COLO829 (cell line): Measurements from ENCODE around the gene ACTR3C.
"Not testable (repeated sequence)": the region's sequence is repeated elsewhere in the genome, so short reads cannot be mapped to it uniquely, and the experiment has no call there.

Experiments used
- DNase-seq: peaks from one replicate; pipeline ENCODE4 v3.0.0; 2012; ENCODE audit warnings: low spot score

The ACTR3C gene

GRCh38 chr7:150336746-150337145, 13.4 kb upstream of the ACTR3C start:
- no peak for DNase-seq

DNA sequence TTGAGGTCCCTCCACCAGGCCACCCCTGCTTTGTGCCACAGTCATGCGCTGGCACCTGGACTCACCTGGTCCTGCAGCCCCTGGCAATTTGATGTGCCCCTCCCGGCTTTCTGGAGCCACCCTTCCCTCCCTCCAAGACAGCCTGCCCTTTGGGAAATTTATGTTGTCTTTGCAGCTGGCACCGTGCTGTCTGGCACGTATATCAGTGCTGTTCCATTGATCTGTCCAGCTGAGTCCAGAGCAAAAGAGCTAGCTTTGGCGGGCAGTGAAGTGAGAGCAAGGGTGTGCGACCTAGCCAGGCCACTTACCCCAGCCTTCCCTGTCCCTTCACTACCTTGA, 12.4 kb upstream of the ACTR3C start:
- no peak for DNase-seq

GRCh38 chr7:150335108-150335773, 11.9 kb upstream of the ACTR3C start:
- no peak for DNase-seq

DNA sequence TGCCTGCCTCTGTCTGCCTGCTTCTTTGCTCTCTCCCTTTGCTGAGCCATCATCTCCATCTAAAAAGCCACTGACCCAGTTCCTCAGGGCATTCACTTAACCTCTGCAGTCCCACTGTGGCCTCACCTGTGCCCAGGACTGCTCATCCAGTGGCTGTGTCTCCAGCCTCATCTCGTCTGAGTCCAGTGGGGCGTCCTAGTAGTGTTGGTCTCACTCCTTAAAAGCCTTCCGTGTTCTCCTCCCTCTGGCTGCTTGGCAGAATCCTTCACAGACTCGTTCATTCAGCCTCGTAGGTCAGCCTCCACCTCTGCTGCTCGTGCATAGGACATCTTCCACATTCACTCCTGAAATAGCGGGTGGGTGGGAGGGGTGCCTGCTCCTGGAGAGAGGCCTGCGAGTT, 10.8 kb upstream of the ACTR3C start:
- no peak for DNase-seq

DNA sequence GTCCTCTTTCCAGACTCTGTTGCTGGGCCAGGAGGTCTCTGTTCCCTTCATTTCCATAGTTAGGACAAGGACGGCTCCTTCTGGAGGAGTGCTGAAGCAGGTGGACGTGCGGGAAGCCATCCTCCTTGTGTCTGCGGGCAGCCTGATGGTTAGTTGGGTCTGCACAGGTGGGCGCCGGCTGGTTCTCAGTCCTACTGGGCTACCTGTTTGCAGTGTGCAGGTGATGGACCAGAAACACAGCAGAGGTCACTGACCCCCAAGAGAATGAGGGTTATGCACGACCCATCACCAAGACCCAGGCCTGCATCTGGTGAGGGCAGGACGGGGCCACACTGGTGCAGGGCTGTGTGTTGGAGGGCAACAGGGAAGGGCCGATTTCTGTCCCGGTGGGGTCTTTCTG, 10.3 kb upstream of the ACTR3C start:
- DNase-seq = no peak

DNA sequence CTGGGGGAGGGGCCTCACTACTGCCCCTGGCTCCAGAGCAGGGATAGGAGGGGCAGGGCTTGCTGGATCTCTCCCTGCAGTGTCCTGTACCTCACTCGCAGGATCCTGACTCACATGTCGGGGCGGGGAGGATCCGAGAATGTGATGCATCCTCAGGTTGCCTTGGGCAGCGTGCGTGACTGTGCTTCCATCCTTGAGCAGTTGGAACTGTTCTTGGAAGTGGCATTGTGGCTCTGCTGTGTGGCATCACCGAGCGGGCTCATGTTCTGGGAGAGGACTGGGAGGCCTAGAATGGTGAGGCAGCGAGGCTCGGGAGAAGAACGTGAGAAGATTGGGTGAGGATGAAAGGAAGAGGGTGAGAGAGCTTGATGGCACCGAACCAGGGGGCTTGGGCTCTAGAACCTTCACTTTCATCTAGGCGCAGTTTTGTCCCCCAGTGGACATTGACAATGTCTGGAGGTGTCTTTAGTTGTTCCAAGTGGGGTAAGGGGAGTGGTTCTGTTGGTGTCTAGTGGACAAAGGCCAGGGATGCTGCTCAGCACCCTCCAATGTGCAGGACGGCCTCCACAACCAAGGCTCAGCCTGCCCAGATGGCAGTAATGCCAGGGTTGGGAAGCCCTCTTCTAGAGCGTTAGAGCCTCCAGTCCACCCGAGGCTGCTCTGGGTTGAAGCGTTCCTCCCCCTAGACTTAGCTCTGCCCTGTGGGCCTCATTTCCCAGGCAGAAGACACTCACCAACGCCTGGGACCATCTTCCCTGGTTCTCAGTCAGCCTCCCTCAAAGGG, 9.7 kb upstream of the ACTR3C start:
- DNase-seq = no peak

DNA sequence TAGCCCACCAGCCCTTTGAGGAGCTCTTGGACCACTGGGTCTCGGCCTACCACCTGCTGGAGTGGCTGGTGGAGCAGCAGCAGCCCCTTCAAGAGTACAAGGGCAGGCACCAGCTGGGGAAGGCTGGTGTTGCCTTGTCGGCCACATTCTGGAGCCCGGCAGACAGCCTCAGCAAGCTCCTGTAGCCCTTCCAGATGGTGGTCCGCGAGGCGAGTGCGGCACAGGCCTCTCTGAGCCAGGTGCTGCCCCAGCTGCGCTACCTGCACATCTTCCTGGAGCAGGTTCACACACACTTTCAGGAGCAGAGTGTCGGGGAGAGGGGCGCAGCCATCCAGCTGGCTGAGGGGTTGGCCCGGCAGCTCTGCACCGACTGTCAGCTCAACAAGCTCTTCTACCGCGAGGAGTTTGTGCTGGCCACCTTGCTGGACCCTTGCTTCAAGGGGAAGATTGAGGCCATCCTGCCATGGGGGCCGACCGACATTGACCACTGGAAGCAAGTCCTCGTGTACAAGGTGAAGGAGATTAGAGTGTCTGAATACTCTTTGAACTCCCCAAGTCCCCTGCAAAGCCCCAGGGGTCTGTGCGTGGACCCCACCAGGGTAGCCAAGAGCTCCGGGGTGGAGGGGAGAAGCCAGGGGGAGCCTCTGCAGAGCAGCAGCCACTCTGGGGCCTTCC, 7.0 kb upstream of the ACTR3C start:
- DNase-seq = no peak

DNA sequence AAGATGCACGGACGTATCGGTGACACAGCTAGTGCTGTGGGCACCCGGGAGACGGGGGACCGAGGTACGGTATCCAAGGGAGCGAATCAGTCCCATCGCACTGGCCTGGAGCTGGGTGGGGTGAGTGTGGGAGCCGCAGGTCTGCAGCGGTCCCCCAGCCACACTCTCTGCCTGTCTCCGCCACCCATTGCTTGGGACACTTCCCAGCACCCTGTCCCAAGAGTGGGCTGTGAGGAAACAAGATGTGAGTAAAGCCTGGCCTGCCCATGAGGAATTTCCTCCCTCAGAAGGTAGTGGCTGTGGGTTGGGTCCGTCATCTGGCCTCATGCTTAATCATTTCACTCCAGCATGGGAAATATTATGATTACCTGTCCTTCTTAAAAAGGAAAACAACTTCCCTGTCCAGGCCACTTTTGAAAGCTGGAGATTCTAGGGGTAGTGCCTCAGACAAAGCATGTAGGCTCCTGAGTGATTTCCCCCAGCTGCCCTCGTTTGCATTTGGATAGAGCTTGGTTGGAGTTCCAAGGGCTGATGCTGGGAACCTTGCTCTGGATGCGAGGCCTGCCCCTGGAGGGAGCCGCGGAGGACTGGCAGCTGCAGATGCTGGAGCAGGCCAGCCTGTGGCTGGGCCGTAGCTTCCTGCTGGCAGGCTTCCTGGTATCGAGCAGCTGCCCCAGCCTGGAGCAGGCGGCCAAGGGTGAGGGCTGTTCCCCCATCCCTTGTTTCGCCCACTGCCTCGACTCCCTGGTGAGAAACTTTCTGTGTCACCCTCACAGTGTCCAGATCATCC, 6.2 kb upstream of the ACTR3C start:
- DNase-seq = no peak

- DNase-seq = no peak
Observed at GRCh38 chr7:150327308-150327707, 4.0 kb upstream of the ACTR3C start.

DNA sequence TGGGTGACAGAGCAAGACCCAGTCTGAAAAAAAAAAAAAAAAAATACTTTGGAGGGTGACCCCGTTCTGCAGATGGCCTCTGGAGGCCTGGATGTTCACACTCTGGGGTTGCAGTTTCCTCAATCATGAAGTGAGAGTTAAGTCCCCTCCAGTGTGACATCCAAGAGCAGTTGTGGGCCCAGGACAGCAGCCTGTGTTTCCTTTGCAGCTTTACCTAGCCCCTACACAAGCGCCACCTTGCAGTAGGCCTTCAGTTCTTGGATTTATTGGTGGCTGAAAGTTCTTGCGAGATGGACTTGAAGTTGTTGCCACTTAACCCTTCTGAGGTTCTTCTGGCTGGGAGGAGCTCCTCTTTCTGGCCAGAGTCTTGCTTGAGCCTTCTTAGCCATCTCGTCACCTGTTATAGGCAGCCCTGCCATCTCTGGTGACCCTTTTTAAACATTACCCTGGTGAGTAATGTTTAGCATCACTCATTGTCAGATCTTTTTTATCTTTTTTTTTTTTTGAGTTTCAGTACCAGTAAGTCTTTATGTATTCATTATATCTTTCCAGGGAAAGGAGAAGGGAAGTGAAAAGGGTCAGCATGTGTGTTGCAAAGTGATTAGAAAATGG, 3.4 kb upstream of the ACTR3C start:
- DNase-seq = no peak

- DNase-seq = no peak
Observed at GRCh38 chr7:150325901-150326300, 2.6 kb upstream of the ACTR3C start.

GRCh38 chr7:150325110-150325611, 1.8 kb upstream of the ACTR3C start:
- DNase-seq = no peak

DNA sequence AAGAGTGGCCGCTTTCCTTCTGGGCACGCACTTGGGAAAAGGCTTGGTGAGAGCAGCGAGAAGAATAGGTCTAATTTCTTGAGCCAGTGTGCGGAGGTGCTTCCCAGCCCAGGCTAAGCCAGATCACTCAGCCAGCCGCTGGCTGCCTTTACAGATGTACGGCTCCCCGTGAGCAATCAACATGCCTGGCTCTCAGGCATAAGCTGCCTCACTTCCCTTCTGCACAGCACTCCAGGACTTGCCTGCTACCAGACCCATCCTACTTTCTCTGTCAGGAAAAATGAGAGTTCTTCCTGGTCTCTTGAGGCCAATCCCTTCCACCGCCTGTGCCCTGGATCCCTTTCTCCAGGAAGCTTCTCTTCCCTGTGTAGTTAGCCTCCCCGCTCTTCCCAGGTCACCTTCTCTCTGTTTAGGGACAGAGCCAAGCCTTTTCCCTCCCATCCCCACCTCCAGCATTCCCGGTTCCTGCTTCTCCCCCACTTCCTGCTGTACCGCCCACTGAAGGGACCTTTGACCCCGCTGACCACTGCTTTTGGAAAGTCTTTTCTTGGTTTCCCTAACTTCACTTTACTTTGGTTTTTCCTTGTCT, 1.1 kb upstream of the ACTR3C start:
- no peak for DNase-seq

GRCh38 chr7:150323682-150324372, 482 bp upstream of the ACTR3C start:
- DNase-seq = no peak

- DNase-seq = no peak
Observed at GRCh38 chr7:150322114-150322832, 1.1 kb downstream of the ACTR3C start.

DNA sequence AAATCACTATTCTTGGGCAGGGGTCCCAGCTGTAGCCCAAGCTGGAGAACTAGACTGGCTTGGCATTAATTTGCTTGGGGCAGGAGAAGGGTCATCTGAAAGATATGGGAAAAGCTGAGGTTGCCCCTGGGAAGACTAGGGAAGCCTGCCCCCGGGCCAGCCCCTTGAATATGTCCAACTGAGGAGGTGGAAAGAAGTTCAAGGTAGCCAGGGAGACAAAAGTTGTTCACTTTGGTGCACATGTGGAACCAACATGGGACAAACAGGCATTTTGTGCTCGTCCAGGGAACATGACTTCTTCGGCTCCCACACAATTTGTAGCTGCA, 1.6 kb downstream of the ACTR3C start:
- no peak for DNase-seq

GRCh38 chr7:150317748-150318444, 5.4 kb downstream of the ACTR3C start:
- DNase-seq = no peak

- not testable (repeated sequence) for DNase-seq
Observed at GRCh38 chr7:150316987-150317386, 6.4 kb downstream of the ACTR3C start.

DNA sequence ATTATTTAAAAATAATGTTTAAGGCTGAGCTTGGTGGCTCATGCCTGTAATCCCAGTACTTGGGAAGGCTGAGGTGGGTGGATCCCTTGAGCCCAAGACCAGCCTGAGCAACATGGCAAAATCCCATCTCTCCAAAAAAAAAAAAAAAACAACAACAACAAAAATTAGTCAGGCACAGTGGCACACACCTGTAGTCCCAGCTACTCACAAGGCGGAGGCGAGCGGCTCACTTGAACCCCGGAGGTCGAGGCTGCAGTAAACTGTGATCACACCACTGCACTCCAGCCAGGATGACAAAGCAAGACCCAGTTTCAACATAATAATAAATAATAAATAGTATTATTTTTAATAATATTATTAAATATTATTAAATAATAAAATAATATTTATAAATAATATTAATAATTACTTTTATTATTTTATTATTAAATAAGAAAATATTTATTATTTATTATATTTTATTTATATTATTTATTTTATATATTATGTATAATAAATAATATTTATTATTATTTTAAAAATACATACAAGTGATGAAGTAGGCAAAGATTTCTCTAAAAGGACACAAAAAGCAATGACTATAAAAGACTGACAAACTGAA, 8.6 kb downstream of the ACTR3C start:
- DNase-seq = no peak
